SK-N-SH treated with all-trans-retinoic acid at 6 μM for 48 hours (cell line): ENCODE data around the gene TUG1.

Experiments used
- ARNTL ChIP-seq: fragments of 450-650 bp; formaldehyde crosslinking; IDR thresholded peaks from 2 replicates; pipeline ENCODE4 v1.5.0; 2020; ENCODE audit warnings: low read depth, mild to moderate bottlenecking, moderate library complexity, borderline replicate concordance
- BACH2 ChIP-seq: fragments of 250-450 bp; sonication (Bioruptor Pico); IDR thresholded peaks from 2 replicates; pipeline ENCODE4 v1.9.0; 2021; ENCODE audit warnings: mild to moderate bottlenecking, borderline replicate concordance
- CSDC2 ChIP-seq: fragments of 250-450 bp; sonication (Bioruptor Pico); IDR thresholded peaks from 2 replicates; pipeline ENCODE4 v1.5.0; 2020; ENCODE audit warnings: mild to moderate bottlenecking, moderate library complexity
- GLIS3 ChIP-seq: fragments of 250-450 bp; sonication (Bioruptor Pico); IDR thresholded peaks from 2 replicates; pipeline ENCODE4 v1.5.0; 2020; ENCODE audit warnings: mild to moderate bottlenecking, moderate library complexity
- SNAI2 ChIP-seq: fragments of 250-450 bp; sonication (Bioruptor Pico); IDR thresholded peaks from 2 replicates; pipeline ENCODE4 v1.5.0; 2020; ENCODE audit warnings: mild to moderate bottlenecking, moderate library complexity
- ZFP3 ChIP-seq: fragments of 250-450 bp; sonication (Bioruptor Pico); IDR thresholded peaks from 2 replicates; pipeline ENCODE4 v1.5.0; 2020; ENCODE audit warnings: mild to moderate bottlenecking, moderate library complexity
- ZFP30 ChIP-seq: fragments of 450-650 bp; formaldehyde crosslinking; IDR thresholded peaks from 2 replicates; pipeline ENCODE4 v1.5.0; 2022; ENCODE audit warnings: mild to moderate bottlenecking, moderate library complexity
- ZNF565 ChIP-seq: fragments of 450-650 bp; formaldehyde crosslinking; conservative IDR thresholded peaks from 2 replicates; pipeline ENCODE4 v1.5.0; 2020; ENCODE audit warnings: low read depth, mild to moderate bottlenecking, moderate library complexity
- ZNF70 ChIP-seq: fragments of 450-650 bp; formaldehyde crosslinking; IDR thresholded peaks from 2 replicates; pipeline ENCODE4 v1.5.0; 2020; ENCODE audit warnings: mild to moderate bottlenecking, moderate library complexity
- TF ChIP-seq, protein P1 (sequence below): fragments of 250-450 bp; sonication (Bioruptor Pico); IDR thresholded peaks from 2 replicates; pipeline ENCODE4 v1.5.1; 2020; ENCODE audit warnings: low read depth, mild to moderate bottlenecking, moderate library complexity
- TF ChIP-seq, protein P2 (sequence below): fragments of 250-450 bp; sonication (Bioruptor Pico); IDR thresholded peaks from 2 replicates; pipeline ENCODE4 v1.8.0; 2020; ENCODE audit warnings: mild to moderate bottlenecking, moderate library complexity, borderline replicate concordance

DNA sequence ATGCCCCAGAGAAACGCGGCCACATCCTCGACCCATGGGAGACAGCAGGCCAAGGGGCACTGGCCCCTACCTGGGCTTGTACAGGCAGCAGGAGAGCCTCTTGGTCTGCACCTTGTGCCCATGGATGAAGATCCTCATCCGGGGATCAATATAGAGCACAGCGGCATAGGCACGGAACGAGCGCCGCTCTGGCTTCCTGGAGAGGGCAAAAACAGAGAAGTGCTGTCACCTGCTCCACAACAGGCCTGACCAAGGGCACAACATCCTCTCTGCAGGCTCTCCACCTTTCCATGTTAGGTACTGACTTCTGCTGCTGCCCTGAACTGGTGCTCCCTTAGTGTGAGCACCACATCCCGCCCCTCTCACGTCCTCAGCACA is 27.7 kb upstream of the TUG1 start:
- no peak for TF ChIP-seq GLIS3
- no peak for TF ChIP-seq SNAI2
- TF ChIP-seq, protein P1, sequence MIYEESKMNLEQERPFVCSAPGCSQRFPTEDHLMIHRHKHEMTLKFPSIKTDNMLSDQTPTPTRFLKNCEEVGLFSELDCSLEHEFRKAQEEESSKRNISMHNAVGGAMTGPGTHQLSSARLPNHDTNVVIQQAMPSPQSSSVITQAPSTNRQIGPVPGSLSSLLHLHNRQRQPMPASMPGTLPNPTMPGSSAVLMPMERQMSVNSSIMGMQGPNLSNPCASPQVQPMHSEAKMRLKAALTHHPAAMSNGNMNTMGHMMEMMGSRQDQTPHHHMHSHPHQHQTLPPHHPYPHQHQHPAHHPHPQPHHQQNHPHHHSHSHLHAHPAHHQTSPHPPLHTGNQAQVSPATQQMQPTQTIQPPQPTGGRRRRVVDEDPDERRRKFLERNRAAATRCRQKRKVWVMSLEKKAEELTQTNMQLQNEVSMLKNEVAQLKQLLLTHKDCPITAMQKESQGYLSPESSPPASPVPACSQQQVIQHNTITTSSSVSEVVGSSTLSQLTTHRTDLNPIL: no peak
- TF ChIP-seq CSDC2 (CRISPR knock-in tag): no peak
- TF ChIP-seq ARNTL (CRISPR knock-in tag): no peak
- no peak for TF ChIP-seq ZNF565
- no peak for TF ChIP-seq ZFP3 (CRISPR knock-in tag)
- TF ChIP-seq, protein P2, sequence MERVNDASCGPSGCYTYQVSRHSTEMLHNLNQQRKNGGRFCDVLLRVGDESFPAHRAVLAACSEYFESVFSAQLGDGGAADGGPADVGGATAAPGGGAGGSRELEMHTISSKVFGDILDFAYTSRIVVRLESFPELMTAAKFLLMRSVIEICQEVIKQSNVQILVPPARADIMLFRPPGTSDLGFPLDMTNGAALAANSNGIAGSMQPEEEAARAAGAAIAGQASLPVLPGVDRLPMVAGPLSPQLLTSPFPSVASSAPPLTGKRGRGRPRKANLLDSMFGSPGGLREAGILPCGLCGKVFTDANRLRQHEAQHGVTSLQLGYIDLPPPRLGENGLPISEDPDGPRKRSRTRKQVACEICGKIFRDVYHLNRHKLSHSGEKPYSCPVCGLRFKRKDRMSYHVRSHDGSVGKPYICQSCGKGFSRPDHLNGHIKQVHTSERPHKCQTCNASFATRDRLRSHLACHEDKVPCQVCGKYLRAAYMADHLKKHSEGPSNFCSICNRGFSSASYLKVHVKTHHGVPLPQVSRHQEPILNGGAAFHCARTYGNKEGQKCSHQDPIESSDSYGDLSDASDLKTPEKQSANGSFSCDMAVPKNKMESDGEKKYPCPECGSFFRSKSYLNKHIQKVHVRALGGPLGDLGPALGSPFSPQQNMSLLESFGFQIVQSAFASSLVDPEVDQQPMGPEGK (CRISPR knock-in tag): no peak
- no peak for TF ChIP-seq BACH2 (CRISPR knock-in tag)
- TF ChIP-seq ZNF70 (CRISPR knock-in tag): no peak
- TF ChIP-seq ZFP30 (CRISPR knock-in tag): no peak
